ENCODE data around the gene CALML3. TPM values are rescaled to one million over a fixed set of nuclear protein-coding genes. Genes with fewer than 3 reads are reported as not detected.
"Not testable (repeated sequence)": the region's sequence is repeated elsewhere in the genome, so short reads cannot be mapped to it uniquely, and the experiment has no call there.

The CALML3 gene
- total RNA-seq (under 1 TPM in 1 of 2 donors, not detected in 1; 0.11 TPM), polyA plus RNA-seq (under 1 TPM; 0.02 to 0.04 TPM)
- long read RNA-seq, donor 1, partial matches to known transcripts: 0 of 4 reads
- long read RNA-seq, donor 1, other reads (novel, unspliced or antisense): 0 of 4 reads
- long read RNA-seq, donor 2, partial matches to known transcripts: 0 of 3 reads
- long read RNA-seq, donor 2, other reads (novel, unspliced or antisense): 0 of 3 reads
- long read RNA-seq, donor 3, partial matches to known transcripts: 0 of 4 reads
- long read RNA-seq, donor 3, other reads (novel, unspliced or antisense): 0 of 4 reads
- long read RNA-seq, donor 4, partial matches to known transcripts: 0 of 3 reads
- long read RNA-seq, donor 4, other reads (novel, unspliced or antisense): 0 of 3 reads
- long read RNA-seq, donor 5, transcript CALML3-201 (1 exons, 2,763 nt): major isoform, 5 of 5 reads
- long read RNA-seq, donor 5, partial matches to known transcripts: 0 of 5 reads
- long read RNA-seq, donor 5, other reads (novel, unspliced or antisense): 0 of 5 reads

DNA sequence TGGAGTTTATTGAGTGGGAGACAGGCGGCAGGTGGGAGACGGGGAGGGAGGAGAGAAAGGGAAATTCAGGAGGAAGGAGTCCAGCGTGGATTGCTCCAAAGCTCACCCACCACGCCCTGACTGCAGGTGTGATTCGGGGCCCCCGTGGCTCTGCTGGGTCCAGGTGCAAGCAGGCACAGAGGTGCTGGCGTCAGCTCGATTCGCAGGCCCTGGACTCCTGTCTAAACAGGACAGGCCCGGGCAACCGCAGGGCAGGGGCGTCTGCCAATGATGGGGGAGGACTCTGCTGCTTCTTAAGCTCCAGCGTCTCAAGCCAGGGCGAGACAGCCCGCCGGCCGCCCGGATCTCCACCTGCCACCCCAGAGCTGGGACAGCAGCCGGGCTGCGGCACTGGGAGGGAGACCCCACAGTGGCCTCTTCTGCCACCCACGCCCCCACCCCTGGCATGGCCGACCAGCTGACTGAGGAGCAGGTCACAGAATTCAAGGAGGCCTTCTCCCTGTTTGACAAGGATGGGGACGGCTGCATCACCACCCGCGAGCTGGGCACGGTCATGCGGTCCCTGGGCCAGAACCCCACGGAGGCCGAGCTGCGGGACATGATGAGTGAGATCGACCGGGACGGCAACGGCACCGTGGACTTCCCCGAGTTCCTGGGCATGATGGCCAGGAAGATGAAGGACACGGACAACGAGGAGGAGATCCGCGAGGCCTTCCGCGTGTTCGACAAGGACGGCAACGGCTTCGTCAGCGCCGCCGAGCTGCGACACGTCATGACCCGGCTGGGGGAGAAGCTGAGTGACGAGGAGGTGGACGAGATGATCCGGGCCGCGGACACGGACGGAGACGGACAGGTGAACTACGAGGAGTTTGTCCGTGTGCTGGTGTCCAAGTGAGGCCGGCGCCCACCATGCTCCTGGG lies at the start of gene CALML3:
Gene CALML3, plus strand, starts transcription at position 321 of the 920 bp plus-strand sequence. Its CDS starts 125 bp downstream, at position 446.
- H3K9me3 ChIP-seq (ENCODE audit: control insufficient read depth in 4 of 4, insufficient read depth in 3 of 4, low read length in 3 of 4): no peaks in the 10 kb centered on the region
- 93 to 94% methylated on average over 64 of the region's 64 CpGs for WGBS, 2 donors
- DNase-seq: peak in 1 of 3 donors; percentile 13
- ATAC-seq (ENCODE audit: insufficient read depth, low FRiP score): no peak
- H3K4me1 ChIP-seq (ENCODE audit: control insufficient read depth in 5 of 5, insufficient read depth in 5 of 5, low read length in 5 of 5): peaks cover 0 to 10% (median 0%) of the 10 kb centered on the region in 5 donors
- TF ChIP-seq, protein P1, sequence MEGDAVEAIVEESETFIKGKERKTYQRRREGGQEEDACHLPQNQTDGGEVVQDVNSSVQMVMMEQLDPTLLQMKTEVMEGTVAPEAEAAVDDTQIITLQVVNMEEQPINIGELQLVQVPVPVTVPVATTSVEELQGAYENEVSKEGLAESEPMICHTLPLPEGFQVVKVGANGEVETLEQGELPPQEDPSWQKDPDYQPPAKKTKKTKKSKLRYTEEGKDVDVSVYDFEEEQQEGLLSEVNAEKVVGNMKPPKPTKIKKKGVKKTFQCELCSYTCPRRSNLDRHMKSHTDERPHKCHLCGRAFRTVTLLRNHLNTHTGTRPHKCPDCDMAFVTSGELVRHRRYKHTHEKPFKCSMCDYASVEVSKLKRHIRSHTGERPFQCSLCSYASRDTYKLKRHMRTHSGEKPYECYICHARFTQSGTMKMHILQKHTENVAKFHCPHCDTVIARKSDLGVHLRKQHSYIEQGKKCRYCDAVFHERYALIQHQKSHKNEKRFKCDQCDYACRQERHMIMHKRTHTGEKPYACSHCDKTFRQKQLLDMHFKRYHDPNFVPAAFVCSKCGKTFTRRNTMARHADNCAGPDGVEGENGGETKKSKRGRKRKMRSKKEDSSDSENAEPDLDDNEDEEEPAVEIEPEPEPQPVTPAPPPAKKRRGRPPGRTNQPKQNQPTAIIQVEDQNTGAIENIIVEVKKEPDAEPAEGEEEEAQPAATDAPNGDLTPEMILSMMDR (IDR thresholded peaks at IDR 0.05; ENCODE audit: control extremely low read depth, extremely low read depth): no peak
- no peak within 1 kb of the TSS for H3K4me3 ChIP-seq
- H3K27ac ChIP-seq (ENCODE audit: low read depth in 1 of 2, low read length in 1 of 2): no peak within 1 kb of the TSS
- H3K36me3 ChIP-seq (ENCODE audit: control insufficient read depth in 4 of 4, insufficient read depth in 4 of 4, low read length in 4 of 4): no peaks in the 10 kb centered on the region
- H3K9ac ChIP-seq (ENCODE audit: insufficient read depth in 1 of 2, low read length in 2 of 2): peak within 1 kb of the TSS in 1 of 2 donors; percentile 25
- no peaks in the 10 kb centered on the region for H3K27me3 ChIP-seq (ENCODE audit: control insufficient read depth in 3 of 3, insufficient read depth in 3 of 3, low read length in 2 of 3)

DNA sequence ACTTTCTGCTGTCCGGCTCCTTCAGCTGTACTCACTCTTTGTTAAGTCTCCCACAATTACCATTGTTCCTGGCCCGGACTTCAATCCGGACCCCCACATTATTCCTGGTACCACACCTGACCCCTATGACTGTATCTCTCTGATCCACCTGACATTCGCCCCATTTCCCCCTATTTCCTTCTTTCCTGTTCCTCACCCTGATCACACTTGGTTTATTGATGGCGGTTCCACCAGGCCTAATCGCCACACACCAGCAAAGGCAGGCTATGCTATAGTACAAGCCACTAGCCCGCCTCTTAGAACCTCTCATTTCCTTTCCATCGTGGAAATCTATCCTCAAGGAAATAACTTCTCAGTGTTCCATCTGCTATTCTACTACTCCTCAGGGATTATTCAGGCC lies 49.7 kb upstream of the CALML3 start:
- not testable (repeated sequence) for H3K9me3 ChIP-seq (ENCODE audit: control insufficient read depth in 4 of 4, insufficient read depth in 3 of 4, low read length in 3 of 4); H3K27me3 ChIP-seq (ENCODE audit: control insufficient read depth in 3 of 3, insufficient read depth in 3 of 3, low read length in 2 of 3); H3K36me3 ChIP-seq (ENCODE audit: control insufficient read depth in 4 of 4, insufficient read depth in 4 of 4, low read length in 4 of 4); DNase-seq; H3K4me3 ChIP-seq; H3K4me1 ChIP-seq (ENCODE audit: control insufficient read depth in 5 of 5, insufficient read depth in 5 of 5, low read length in 5 of 5); ATAC-seq (ENCODE audit: insufficient read depth, low FRiP score); H3K9ac ChIP-seq (ENCODE audit: insufficient read depth in 1 of 2, low read length in 2 of 2); H3K27ac ChIP-seq (ENCODE audit: low read depth in 1 of 2, low read length in 1 of 2)
- 82 to 89% methylated on average over 5 to 6 of the region's 8 CpGs for WGBS, 2 donors

DNA sequence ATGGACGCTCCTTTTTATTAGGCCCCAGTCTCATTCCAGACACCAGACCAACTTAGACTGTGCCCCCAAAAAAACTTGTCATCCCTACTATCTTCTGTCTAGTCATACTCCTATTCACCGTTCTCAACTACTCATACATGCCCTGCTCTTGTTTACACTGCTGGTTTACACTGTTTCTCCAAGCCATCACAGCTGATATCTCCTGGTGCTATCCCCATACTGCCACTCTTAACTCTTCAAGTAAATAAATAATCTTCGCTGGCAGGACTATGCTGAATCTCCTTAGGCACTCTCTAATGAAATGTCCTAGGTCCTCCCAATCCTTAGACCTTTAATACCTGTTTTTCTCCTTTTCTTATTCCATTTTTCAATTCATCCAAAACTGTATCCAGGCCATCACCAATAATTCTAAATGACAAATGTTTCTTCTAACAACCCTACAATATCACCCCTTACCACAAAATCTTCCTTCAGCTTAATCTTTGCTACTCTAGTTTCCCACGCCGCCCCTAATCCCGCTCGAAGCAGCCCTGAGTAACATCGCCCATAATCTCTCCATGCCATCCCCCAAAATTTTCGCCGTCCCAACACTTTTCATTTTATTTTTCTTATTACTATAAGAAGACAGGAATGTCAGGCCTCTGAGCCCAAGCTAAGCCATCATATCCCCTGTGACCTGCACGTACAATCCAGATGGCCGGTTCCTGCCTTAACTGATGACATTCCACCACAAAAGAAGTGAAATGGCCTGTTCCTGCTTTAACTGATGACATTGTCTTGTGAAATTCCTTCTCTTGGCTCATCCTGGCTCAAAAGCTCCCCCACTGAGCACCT lies 48.6 kb upstream of the CALML3 start:
- H3K4me3 ChIP-seq; ATAC-seq (ENCODE audit: insufficient read depth, low FRiP score); H3K9me3 ChIP-seq (ENCODE audit: control insufficient read depth in 4 of 4, insufficient read depth in 3 of 4, low read length in 3 of 4); H3K4me1 ChIP-seq (ENCODE audit: control insufficient read depth in 5 of 5, insufficient read depth in 5 of 5, low read length in 5 of 5); H3K9ac ChIP-seq (ENCODE audit: insufficient read depth in 1 of 2, low read length in 2 of 2); H3K27ac ChIP-seq (ENCODE audit: low read depth in 1 of 2, low read length in 1 of 2); H3K27me3 ChIP-seq (ENCODE audit: control insufficient read depth in 3 of 3, insufficient read depth in 3 of 3, low read length in 2 of 3); DNase-seq; H3K36me3 ChIP-seq (ENCODE audit: control insufficient read depth in 4 of 4, insufficient read depth in 4 of 4, low read length in 4 of 4): not testable (repeated sequence)
- 95% methylated on average over 10 to 11 of the region's 12 CpGs for WGBS, 2 donors

DNA sequence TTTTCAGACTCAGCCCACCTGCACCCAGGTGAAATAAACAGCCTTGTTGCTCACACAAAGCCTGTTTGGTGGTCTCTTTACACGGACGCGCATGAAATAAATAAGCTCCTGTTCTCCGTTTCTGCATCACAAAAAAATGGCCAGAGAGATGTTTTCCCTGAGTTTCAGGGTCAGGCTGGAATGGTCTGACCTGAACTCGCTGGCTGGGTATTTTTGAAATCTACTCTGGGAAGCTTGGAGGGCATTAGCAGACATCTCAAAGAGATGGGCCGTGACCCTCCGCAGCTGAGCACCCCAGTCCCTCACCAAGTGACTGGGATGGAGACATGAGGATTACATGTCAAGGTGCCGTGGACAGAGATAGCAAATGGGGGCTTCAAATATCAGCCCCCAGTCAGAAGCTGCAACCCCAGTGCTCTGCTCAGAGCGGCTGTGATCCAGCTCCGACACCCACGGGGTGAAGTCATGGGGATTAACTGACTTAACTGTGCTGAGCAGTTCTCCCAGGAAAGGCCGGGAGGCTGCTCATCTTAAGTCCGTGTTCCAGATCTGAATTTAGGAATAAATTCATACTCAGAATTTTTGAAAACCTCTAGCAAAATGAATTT lies 47.7 kb upstream of the CALML3 start:
- 94 to 95% methylated on average over 13 of the region's 13 CpGs for WGBS, 2 donors
- no peaks in the 10 kb centered on the region for H3K36me3 ChIP-seq (ENCODE audit: control insufficient read depth in 4 of 4, insufficient read depth in 4 of 4, low read length in 4 of 4)
- no peak overlapping the region for H3K4me3 ChIP-seq
- no peak overlapping the region for H3K27ac ChIP-seq (ENCODE audit: low read depth in 1 of 2, low read length in 1 of 2)
- no peak for ATAC-seq (ENCODE audit: insufficient read depth, low FRiP score)
- no peaks in the 10 kb centered on the region for H3K27me3 ChIP-seq (ENCODE audit: control insufficient read depth in 3 of 3, insufficient read depth in 3 of 3, low read length in 2 of 3)
- H3K9me3 ChIP-seq (ENCODE audit: control insufficient read depth in 4 of 4, insufficient read depth in 3 of 4, low read length in 3 of 4): no peaks in the 10 kb centered on the region
- DNase-seq: no peak
- no peaks in the 10 kb centered on the region for H3K4me1 ChIP-seq (ENCODE audit: control insufficient read depth in 5 of 5, insufficient read depth in 5 of 5, low read length in 5 of 5)
- TF ChIP-seq, protein P1 (IDR thresholded peaks at IDR 0.05; ENCODE audit: control extremely low read depth, extremely low read depth): no peak
- no peak overlapping the region for H3K9ac ChIP-seq (ENCODE audit: insufficient read depth in 1 of 2, low read length in 2 of 2)

All from lung (tissue), 16 donors.